Liver (tissue), 9 donors: Measurements from ENCODE around the gene ACLY. TPM values are rescaled to one million over a fixed set of nuclear protein-coding genes. Genes with fewer than 3 reads are reported as not detected.

Source experiments
- DNase-seq: peaks from one replicate; pipeline ENCODE4 v3.0.0-alpha.2; 2017; ENCODE audit warnings: low spot score
- H3K27ac ChIP-seq, 2 donors: one replicate each; pipeline ENCODE4 v1.7.0; 2013; ENCODE audit warnings: inconsistent platforms in 2 of 2, low read length in 2 of 2, control low read depth in 1 of 2, low read depth in 1 of 2, mild to moderate bottlenecking in 1 of 2
- H3K27me3 ChIP-seq, 4 donors: one replicate each; pipeline versions ENCODE4 v1.6.1 to v1.7.0; 2013; ENCODE audit warnings: low read length in 3 of 4, inconsistent platforms in 1 of 4, mild to moderate bottlenecking in 1 of 4, moderate library complexity in 1 of 4; ENCODE audit not compliant: control insufficient read depth in 4 of 4, insufficient read depth in 4 of 4
- H3K36me3 ChIP-seq, 4 donors: one replicate each; pipeline versions ENCODE4 v1.6.1 to v1.7.0; 2013; ENCODE audit warnings: low read length in 3 of 4, mild to moderate bottlenecking in 3 of 4, low read depth in 1 of 4, moderate library complexity in 1 of 4; ENCODE audit not compliant: control insufficient read depth in 4 of 4, insufficient read depth in 3 of 4
- H3K4me1 ChIP-seq, 4 donors: one replicate each; pipeline versions ENCODE4 v1.6.1 to v1.7.0; 2013; ENCODE audit warnings: low read length in 3 of 4, mild to moderate bottlenecking in 3 of 4, moderate library complexity in 1 of 4; ENCODE audit not compliant: control insufficient read depth in 4 of 4, insufficient read depth in 4 of 4
- H3K4me3 ChIP-seq, 3 donors: one replicate each; pipeline versions ENCODE4 v1.6.1 to v1.7.0; 2013; ENCODE audit warnings: low read length in 3 of 3, control low read depth in 1 of 3, low read depth in 1 of 3, mild to moderate bottlenecking in 1 of 3
- H3K9ac ChIP-seq, 2 donors: one replicate each; pipeline ENCODE4 v1.7.0; 2013; ENCODE audit warnings: low read length in 2 of 2, mild to moderate bottlenecking in 2 of 2, moderate library complexity in 2 of 2, control low read depth in 1 of 2, low read depth in 1 of 2
- H3K9me3 ChIP-seq, 4 donors: one replicate each; pipeline versions ENCODE4 v1.6.1 to v1.7.0; 2013; ENCODE audit warnings: low read length in 3 of 4; ENCODE audit not compliant: control insufficient read depth in 4 of 4
- EGR1 ChIP-seq, 2 donors: IDR thresholded peaks; 2 replicates each; pipeline ENCODE4 v1.6.1; 2016 to 2018; ENCODE audit warnings: antibody characterized with exemption in 2 of 2, low read depth in 2 of 2
- FOXA2 ChIP-seq: IDR thresholded peaks from 2 replicates; pipeline ENCODE4 v1.6.1; 2016; ENCODE audit warnings: antibody characterized with exemption
- GABPA ChIP-seq, 2 donors: IDR thresholded peaks in 1 of 2; conservative IDR thresholded peaks in 1 of 2; 2 replicates each; pipeline ENCODE4 v1.6.1; 2016; ENCODE audit warnings: antibody characterized with exemption in 2 of 2, mild to moderate bottlenecking in 1 of 2, moderate library complexity in 1 of 2
- HNF4A ChIP-seq, 2 donors: conservative IDR thresholded peaks; 2 replicates each; pipeline ENCODE4 v1.6.1; 2016; ENCODE audit warnings: antibody characterized with exemption in 2 of 2, mild to moderate bottlenecking in 2 of 2
- HNF4G ChIP-seq: IDR thresholded peaks from 2 replicates; pipeline ENCODE4 v1.6.1; 2016; ENCODE audit warnings: antibody characterized with exemption
- JUND ChIP-seq, 2 donors: IDR thresholded peaks; 2 replicates each; pipeline ENCODE4 v1.6.1; 2016; ENCODE audit warnings: antibody characterized with exemption in 2 of 2
- RAD21 ChIP-seq, 2 donors: IDR thresholded peaks; 2 replicates each; pipeline ENCODE4 v1.6.1; 2016; ENCODE audit warnings: antibody characterized with exemption in 2 of 2, mild to moderate bottlenecking in 2 of 2
- RXRA ChIP-seq, 2 donors: IDR thresholded peaks; 2 replicates each; pipeline ENCODE4 v1.6.1; 2017 to 2018; ENCODE audit warnings: antibody characterized with exemption in 2 of 2, mild to moderate bottlenecking in 1 of 2
- SP1 ChIP-seq: IDR thresholded peaks from 2 replicates; pipeline ENCODE4 v1.6.1; 2018; ENCODE audit warnings: antibody characterized with exemption, mild to moderate bottlenecking
- TAF1 ChIP-seq: conservative IDR thresholded peaks from 2 replicates; pipeline ENCODE4 v1.6.1; 2016; ENCODE audit warnings: antibody characterized with exemption, mild to moderate bottlenecking
- YY1 ChIP-seq: IDR thresholded peaks from 2 replicates; pipeline ENCODE4 v1.6.1; 2016; ENCODE audit warnings: antibody characterized with exemption, mild to moderate bottlenecking
- WGBS: extraction: QIAGEN DNeasy Blood & Tissue Kit; methylation state at CpG from one replicate; pipeline ENCODE4 v1.1.7; 2013; 5-methylcytosine and 5-hydroxymethylcytosine counted together
- polyA plus RNA-seq, 2 donors: library from polyadenylated mRNA; stranded (reverse) in 1 of 2; unstranded in 1 of 2; fragments of 200-250 nt in 1 of 2; fragments of >200 nt in 1 of 2; fragmentation: Nextera tagmentation in 1 of 2; extraction: Ambion mirVana in 1 of 2; gene quantifications; one replicate each; pipeline versions ENCODE4 v1.2.1 to v1.2.3, GENCODE V29; 2013 to 2015
- total RNA-seq, 2 donors: library from RNA; depleted of rRNA; stranded (reverse); fragments of >200 nt; gene quantifications; one replicate each; pipeline ENCODE4 v1.2.3, GENCODE V29; 2014
- TF ChIP-seq, protein P1 (sequence below): IDR thresholded peaks from 2 replicates; pipeline ENCODE4 v1.6.1; 2016; ENCODE audit warnings: antibody characterized with exemption, mild to moderate bottlenecking
- TF ChIP-seq, protein P2 (sequence below): IDR thresholded peaks from 2 replicates; pipeline ENCODE4 v1.6.1; 2016; ENCODE audit warnings: antibody characterized with exemption
- TF ChIP-seq, protein P3 (sequence below): IDR thresholded peaks from 2 replicates; pipeline ENCODE4 v1.6.1; 2016; ENCODE audit warnings: antibody characterized with exemption
- TF ChIP-seq, protein P4 (sequence below): fragments of 150-350 bp; IDR thresholded peaks from 2 replicates; pipeline ENCODE4 v1.5.1; 2017; ENCODE audit warnings: improper control_type of control experiment, low read depth, low read length; ENCODE audit not compliant: missing input control
- TF ChIP-seq, protein P5 (sequence below): IDR thresholded peaks from 2 replicates; pipeline ENCODE4 v1.6.1; 2016; ENCODE audit warnings: antibody characterized with exemption
- donor health status: healthy.
- donor health status: healthy.
- donor health status: healthy.
- donor health status: healthy.
- donor health status: healthy.

ACLY gene
- total and polyA plus RNA-seq, 4 donors, result 12.1 to 133 (median 37.1) TPM

DNA sequence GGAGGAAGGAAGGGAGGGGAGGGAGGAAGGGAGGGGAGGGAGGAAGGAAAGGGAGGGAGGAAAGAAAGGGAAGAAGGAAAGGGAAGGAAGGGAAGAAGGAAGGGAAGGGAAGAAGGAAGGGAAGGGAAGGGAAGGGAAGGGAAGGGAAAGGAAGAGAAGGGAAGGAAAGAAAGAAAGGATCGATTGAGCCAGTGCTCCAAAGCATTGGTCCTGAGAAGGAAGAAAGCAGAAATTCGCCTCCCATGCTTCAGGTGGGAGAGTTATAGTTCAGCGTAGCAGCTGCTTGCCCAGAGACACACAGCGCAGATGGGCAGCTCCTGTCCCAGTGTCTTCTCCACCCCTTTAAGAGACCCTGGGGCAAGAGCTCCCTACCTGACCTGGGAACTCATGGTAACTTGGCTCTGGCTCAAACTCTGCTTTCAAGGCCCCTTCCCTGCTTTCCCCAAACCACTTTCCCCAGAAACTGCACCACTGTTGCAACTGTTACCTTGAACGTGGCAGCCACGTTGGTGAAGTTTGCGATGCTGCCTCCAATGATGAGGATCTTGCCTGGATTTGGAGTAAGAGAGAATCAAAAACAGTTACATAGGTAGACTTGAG is 14.4 kb downstream of the ACLY start:
- H3K4me1 ChIP-seq, result peaks cover 0 to 11% (median 4%) of the 10 kb centered on the region in 4 donors
- WGBS, result 94% methylated on average over 7 of the region's 7 CpGs

More for the DNA sequence above, 14.4 kb downstream of the ACLY start:
- DNase-seq, result no peak
- H3K36me3 ChIP-seq, result peaks cover 9 to 65% (median 36%) of the 10 kb centered on the region in 4 donors
- TF ChIP-seq, protein P1, sequence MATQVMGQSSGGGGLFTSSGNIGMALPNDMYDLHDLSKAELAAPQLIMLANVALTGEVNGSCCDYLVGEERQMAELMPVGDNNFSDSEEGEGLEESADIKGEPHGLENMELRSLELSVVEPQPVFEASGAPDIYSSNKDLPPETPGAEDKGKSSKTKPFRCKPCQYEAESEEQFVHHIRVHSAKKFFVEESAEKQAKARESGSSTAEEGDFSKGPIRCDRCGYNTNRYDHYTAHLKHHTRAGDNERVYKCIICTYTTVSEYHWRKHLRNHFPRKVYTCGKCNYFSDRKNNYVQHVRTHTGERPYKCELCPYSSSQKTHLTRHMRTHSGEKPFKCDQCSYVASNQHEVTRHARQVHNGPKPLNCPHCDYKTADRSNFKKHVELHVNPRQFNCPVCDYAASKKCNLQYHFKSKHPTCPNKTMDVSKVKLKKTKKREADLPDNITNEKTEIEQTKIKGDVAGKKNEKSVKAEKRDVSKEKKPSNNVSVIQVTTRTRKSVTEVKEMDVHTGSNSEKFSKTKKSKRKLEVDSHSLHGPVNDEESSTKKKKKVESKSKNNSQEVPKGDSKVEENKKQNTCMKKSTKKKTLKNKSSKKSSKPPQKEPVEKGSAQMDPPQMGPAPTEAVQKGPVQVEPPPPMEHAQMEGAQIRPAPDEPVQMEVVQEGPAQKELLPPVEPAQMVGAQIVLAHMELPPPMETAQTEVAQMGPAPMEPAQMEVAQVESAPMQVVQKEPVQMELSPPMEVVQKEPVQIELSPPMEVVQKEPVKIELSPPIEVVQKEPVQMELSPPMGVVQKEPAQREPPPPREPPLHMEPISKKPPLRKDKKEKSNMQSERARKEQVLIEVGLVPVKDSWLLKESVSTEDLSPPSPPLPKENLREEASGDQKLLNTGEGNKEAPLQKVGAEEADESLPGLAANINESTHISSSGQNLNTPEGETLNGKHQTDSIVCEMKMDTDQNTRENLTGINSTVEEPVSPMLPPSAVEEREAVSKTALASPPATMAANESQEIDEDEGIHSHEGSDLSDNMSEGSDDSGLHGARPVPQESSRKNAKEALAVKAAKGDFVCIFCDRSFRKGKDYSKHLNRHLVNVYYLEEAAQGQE, result no peak
- TF ChIP-seq, protein P2, sequence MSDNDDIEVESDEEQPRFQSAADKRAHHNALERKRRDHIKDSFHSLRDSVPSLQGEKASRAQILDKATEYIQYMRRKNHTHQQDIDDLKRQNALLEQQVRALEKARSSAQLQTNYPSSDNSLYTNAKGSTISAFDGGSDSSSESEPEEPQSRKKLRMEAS, result no peak
- TF ChIP-seq TAF1 (no peak), RXRA (IDR thresholded peaks at IDR 0.05) (no peak), EGR1 (IDR thresholded peaks at IDR 0.05; ENCODE audit: low read depth in 2 of 2) (no peak), FOXA2 (no peak), SP1 (no peak), RAD21 (IDR thresholded peaks at IDR 0.05) (no peak), JUND (IDR thresholded peaks at IDR 0.05) (no peak), GABPA (IDR thresholded peaks at IDR 0.05 in 1 of 2, conservative IDR thresholded peaks at IDR 0.05 in 1 of 2) (no peak), YY1 (no peak), HNF4A (conservative IDR thresholded peaks at IDR 0.05) (no peak), HNF4G (no peak)
- TF ChIP-seq, protein P3, sequence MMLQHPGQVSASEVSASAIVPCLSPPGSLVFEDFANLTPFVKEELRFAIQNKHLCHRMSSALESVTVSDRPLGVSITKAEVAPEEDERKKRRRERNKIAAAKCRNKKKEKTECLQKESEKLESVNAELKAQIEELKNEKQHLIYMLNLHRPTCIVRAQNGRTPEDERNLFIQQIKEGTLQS, result no peak
- TF ChIP-seq, protein P4, sequence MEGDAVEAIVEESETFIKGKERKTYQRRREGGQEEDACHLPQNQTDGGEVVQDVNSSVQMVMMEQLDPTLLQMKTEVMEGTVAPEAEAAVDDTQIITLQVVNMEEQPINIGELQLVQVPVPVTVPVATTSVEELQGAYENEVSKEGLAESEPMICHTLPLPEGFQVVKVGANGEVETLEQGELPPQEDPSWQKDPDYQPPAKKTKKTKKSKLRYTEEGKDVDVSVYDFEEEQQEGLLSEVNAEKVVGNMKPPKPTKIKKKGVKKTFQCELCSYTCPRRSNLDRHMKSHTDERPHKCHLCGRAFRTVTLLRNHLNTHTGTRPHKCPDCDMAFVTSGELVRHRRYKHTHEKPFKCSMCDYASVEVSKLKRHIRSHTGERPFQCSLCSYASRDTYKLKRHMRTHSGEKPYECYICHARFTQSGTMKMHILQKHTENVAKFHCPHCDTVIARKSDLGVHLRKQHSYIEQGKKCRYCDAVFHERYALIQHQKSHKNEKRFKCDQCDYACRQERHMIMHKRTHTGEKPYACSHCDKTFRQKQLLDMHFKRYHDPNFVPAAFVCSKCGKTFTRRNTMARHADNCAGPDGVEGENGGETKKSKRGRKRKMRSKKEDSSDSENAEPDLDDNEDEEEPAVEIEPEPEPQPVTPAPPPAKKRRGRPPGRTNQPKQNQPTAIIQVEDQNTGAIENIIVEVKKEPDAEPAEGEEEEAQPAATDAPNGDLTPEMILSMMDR, result no peak
- TF ChIP-seq, protein P5, sequence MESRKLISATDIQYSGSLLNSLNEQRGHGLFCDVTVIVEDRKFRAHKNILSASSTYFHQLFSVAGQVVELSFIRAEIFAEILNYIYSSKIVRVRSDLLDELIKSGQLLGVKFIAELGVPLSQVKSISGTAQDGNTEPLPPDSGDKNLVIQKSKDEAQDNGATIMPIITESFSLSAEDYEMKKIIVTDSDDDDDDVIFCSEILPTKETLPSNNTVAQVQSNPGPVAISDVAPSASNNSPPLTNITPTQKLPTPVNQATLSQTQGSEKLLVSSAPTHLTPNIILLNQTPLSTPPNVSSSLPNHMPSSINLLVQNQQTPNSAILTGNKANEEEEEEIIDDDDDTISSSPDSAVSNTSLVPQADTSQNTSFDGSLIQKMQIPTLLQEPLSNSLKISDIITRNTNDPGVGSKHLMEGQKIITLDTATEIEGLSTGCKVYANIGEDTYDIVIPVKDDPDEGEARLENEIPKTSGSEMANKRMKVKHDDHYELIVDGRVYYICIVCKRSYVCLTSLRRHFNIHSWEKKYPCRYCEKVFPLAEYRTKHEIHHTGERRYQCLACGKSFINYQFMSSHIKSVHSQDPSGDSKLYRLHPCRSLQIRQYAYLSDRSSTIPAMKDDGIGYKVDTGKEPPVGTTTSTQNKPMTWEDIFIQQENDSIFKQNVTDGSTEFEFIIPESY, result no peak
- no peak overlapping the region for H3K27ac ChIP-seq
- H3K27me3 ChIP-seq, result no peaks in the 10 kb centered on the region
- no peaks in the 10 kb centered on the region for H3K9me3 ChIP-seq
- H3K4me3 ChIP-seq, result no peak overlapping the region
- no peak overlapping the region for H3K9ac ChIP-seq
